ELR (cell line): ENCODE measurements around the gene DUSP10.

Source experiments
- DNase-seq: peaks from one replicate; pipeline ENCODE4 v3.0.0-alpha.2; 2015; ENCODE audit warnings: low read depth

DUSP10 gene

GRCh38 chr1:221712776-221713431 is 29.0 kb downstream of the DUSP10 start:
- DNase-seq, result peak; percentile 46

- DNase-seq, result peak; percentile 88
Measured at GRCh38 chr1:221712198-221712684, 29.6 kb downstream of the DUSP10 start.

GRCh38 chr1:221711656-221712055 is 30.2 kb downstream of the DUSP10 start:
- no peak for DNase-seq

GRCh38 chr1:221711063-221711577 is 30.8 kb downstream of the DUSP10 start:
- DNase-seq, result no peak

- DNase-seq, result no peak
Measured at GRCh38 chr1:221709854-221710253, 32.0 kb downstream of the DUSP10 start.

GRCh38 chr1:221708987-221709386 is 32.9 kb downstream of the DUSP10 start:
- no peak for DNase-seq

- DNase-seq, result no peak
Measured at GRCh38 chr1:221708076-221708571, 33.8 kb downstream of the DUSP10 start.

GRCh38 chr1:221706876-221707582 is 34.9 kb downstream of the DUSP10 start:
- DNase-seq, result no peak

- DNase-seq, result no peak
Measured at GRCh38 chr1:221706191-221706590, 35.7 kb downstream of the DUSP10 start.

- no peak for DNase-seq
Measured at GRCh38 chr1:221704306-221704705, 37.6 kb downstream of the DUSP10 start.

GRCh38 chr1:221701570-221702186 is 40.2 kb downstream of the DUSP10 start:
- DNase-seq, result no peak

- DNase-seq, result no peak
Measured at GRCh38 chr1:221700948-221701347, 40.9 kb downstream of the DUSP10 start.

GRCh38 chr1:221700536-221700935 is 41.4 kb downstream of the DUSP10 start:
- DNase-seq, result no peak

GRCh38 chr1:221699978-221700519 is 41.8 kb downstream of the DUSP10 start:
- no peak for DNase-seq

- DNase-seq, result peak; percentile 41
Measured at GRCh38 chr1:221699577-221699976, 42.3 kb downstream of the DUSP10 start.

GRCh38 chr1:221698579-221699349 is 43.1 kb downstream of the DUSP10 start:
- DNase-seq, result no peak

- DNase-seq, result peak; percentile 36
Measured at GRCh38 chr1:221697923-221698425, 43.9 kb downstream of the DUSP10 start.

GRCh38 chr1:221696718-221697461 is 45.0 kb downstream of the DUSP10 start:
- DNase-seq, result no peak

- DNase-seq, result peak; percentile 47
Measured at GRCh38 chr1:221696027-221696426, 45.9 kb downstream of the DUSP10 start.

- no peak for DNase-seq
Measured at GRCh38 chr1:221695301-221695700, 46.6 kb downstream of the DUSP10 start.

GRCh38 chr1:221694109-221694508 is 47.8 kb downstream of the DUSP10 start:
- DNase-seq, result no peak
